Measurements from ENCODE around the gene AJM1.
"Not testable (repeated sequence)": the region's sequence is repeated elsewhere in the genome, so short reads cannot be mapped to it uniquely, and the experiment has no call there.

The AJM1 gene

DNA sequence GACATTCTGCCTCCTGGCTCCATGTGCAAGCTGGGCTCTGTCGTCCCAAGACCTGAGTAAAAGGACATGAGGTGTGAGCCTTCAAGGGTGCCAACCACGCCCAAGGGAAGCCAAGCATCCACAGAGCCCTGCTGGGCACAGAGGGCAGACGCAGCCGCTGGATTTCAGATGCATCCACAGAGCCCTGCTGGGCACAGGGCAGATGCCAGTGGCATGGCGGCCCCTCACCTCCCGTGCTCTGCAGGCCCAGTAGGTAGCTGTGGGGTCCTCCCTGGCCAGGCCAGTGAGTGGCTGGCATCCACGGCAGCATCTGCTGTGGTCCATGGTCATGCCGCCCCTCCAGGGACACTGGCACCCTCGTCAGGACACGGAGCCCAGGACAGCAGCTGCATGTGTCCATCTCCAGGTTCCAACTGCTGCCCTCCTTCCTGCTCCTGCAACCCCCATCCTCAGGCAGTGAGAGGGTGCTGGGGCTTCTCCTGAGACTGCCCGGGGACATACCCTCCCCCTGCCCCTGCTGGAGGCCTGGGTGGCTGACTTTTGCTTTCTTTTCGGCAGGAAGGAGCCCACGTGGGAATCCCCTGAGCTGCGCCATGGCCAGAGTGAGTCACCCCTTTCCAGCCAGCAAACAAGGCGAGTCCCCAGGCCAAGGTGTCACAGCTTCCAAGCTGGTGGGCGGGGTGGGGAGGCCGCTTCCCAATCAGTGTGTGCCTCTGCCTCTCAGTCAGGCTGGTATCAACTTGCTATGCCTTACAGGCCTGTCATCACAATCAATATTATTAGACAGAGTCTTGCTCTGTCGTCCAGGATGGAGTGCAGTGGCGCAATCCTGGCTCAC, 40.0 kb downstream of the AJM1 start:
- DNase-seq: no peak

DNA sequence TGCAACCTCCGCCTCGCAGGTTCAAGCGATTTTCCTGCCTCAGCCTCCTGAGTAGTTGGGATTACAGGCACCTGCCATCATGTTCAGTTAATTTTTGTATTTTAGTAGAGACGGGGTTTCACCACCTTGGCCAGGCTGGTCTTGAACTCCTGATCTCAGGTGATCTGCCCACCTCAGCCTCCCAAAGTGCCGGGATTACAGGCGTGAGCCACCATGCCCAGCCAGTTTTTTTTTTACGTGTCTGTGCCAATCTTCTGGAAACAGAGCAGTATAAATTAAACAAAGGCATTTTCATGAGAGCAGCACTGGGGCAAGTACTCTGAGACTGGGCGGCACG, 40.6 kb downstream of the AJM1 start:
- not testable (repeated sequence) for DNase-seq

DNA sequence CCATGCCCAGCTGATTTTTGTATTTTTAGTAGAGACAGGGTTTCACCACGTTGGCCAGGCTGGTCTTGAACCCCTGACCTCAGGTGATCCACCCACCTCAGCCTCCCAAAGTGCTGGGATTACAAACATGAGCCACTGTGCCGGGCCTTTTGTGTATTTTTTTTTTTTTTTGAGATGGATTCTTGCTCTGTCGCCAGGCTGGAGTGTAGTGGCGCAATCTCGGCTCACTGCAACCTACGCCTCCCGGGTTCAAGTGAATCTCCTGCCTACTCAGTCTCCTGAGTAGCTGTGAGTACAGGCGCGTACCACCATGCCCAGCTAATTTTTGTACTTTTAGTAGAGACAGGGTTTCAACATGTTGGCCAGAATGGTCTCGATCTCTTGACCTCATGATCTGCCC, 41.4 kb downstream of the AJM1 start:
- DNase-seq: not testable (repeated sequence)

DNA sequence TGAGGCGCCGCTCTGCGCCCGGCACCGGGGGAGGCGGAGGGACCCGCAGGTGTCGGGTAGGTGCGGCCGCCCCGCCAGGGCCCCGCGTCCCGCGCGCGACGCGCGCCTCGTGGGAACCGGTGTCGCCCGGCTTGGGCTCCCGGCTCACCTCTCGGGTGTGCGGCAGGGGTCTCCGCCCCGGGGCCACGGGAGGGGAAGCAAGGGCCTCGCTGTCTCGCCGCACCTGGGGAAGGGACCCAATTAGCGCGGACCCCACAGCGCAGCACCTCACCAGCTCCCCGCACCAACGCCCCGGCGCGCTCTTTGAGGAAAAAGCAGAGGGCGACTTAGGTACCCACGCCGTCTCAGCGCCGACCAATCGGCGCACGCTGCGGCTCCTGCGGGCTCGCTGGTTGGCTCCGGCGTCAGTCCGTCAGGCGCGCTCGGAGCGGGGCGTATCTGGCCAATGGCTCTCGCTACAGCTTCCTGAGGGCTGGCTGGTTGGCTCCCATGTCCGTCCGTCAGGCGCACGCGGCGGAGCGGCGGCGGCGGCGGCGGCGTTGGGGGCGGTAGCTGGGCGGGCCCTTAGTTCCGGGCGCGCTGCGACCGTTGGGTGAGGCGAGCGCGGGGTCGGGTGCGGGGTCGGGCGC, 43.8 kb downstream of the AJM1 start, which contains the start of gene TRAF2:
Gene TRAF2, plus strand, starts transcription at position 567 of the 629 bp plus-strand sequence. CDS start 12,225 bp downstream, outside the sequence.
- peak; percentile 82 for DNase-seq

DNA sequence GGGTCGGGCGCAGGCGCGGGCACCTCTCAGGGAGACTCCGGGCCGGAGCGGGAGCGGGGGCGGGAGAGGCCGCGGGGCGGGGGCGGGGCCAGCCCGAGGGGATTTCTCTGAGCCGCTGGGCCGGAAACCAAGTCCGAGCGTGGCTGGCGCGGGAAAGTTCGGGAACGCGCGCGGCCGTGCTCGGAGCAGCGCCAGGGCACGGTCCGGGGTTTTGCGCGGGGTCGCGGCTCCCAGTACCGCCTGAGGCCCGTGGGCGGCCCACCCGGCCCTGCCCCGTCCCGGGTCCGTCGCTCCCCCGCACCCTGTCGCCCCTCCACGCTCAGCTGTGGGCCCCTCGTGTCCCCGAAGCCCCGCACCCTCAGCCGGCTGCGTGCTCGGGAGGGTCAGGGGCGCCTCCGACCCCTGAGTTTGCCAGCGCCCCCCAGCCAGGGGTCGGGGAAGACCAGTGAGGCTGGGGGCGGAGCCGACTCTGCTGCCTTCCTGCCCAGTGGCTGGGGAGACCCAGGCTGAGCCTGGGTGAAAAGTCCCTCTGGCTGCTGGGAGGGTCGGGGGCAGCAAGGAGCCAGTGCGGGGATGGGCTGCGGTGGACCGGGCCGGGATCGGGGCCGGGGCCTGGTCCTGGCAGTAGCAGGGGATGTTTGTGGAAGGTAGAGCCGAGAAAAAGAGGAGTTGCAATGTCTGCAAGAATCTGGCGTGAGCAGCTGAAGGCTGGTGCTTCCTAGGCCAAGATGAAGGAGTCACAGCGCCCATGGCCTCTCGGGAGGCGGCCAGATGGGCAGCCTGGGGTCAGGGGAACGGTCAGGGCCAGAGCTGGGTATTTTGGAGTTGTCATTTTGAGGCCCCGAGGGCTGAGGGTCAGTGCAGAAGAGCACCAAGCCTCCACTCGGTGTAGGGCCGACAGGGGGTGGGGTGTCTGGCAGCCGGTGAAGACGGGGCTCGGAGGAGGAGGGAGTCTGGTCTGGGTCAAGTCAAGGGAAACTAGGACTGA, 44.6 kb downstream of the AJM1 start:
- DNase-seq: no peak

DNA sequence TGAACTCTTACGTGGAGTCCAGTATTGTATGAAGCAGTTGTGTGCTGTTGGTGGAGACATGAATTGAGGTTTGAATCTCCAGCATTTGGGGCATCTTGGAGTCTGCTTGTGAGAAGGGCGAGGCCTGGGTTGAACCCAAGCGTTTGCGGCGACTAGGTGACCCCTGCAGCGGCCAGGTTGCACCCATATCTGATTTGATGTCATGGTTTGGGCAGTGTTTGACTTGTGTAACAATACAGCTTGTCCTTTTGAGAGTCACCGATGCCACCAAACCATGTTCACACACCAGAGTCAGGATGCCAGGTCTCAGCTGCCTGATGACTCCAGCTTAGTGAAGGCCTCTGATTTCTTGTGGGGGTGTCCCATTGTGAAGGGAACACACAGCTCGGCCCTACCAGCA, 46.2 kb downstream of the AJM1 start:
- no peak for DNase-seq

DNA sequence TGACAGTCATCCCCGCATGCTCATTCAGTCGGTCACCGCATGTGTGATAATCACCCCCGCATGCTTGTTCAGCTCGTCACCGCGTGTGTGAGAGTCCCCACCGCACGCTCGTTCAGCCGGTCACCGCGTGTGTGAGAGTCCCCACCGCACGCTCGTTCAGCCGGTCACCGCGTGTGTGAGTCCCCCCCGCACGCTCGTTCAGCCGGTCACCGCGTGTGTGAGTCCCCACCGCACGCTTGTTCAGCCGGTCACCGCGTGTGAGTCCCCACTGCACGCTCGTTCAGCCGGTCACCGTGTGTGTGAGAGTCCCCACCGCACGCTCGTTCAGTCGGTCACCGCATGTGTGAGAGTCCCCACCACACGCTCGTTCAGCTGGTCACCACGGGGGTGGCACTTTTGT, 47.6 kb downstream of the AJM1 start:
- DNase-seq: no peak

DNA sequence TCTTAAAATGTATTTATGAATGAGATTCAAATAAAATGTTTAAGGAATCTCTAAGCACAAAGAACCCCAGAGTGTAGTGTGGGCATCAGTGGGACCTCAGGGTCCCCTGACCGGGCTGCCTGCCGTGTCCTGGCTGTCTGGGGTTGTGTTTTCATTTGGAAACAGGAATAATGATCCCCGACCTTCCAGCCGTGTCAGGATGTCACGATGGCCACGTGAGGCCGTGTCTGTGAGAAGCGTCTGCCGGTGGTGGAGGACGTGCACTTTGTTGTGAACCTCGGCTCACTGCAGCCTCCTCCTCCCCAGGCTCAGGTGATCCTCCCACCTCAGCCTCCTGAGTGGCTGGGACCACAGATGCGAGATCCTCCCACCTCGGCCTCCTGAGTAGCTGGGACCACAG, 48.4 kb downstream of the AJM1 start:
- no peak for DNase-seq

Measured in NCI-H526 treated with DMSO at 0.1 percent for 48 hours (cell line).